ENCODE measurements around the gene GFRAL. TPM values are rescaled to one million over a fixed set of nuclear protein-coding genes. Genes with fewer than 3 reads are reported as not detected.

The GFRAL gene
- total and polyA plus RNA-seq, 3 donors from 2014 or later: 0.19 to 0.31 TPM; not detected in 1

DNA sequence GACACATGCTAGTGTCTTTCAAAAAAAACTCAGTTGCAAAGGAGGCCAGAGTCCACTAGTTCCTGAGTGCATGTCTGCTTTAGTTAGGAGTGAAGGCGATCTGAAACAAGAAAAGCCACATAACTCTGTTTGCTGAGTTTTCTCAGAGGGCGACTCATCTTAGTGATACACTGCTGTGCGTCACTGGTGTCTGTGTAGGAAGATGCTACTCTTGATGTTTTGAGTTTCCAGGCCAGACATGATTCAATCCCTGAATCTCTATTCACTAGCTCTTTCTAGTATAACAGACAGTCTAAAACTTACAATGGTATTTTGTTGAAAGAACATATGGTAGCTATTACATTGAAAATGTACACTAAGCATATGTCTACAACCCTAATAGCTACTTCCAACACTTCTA lies 60.9 kb downstream of the GFRAL start:
- TF ChIP-seq POLR2A (IDR thresholded peaks at IDR 0.05): no peak
- TF ChIP-seq, protein P1, sequence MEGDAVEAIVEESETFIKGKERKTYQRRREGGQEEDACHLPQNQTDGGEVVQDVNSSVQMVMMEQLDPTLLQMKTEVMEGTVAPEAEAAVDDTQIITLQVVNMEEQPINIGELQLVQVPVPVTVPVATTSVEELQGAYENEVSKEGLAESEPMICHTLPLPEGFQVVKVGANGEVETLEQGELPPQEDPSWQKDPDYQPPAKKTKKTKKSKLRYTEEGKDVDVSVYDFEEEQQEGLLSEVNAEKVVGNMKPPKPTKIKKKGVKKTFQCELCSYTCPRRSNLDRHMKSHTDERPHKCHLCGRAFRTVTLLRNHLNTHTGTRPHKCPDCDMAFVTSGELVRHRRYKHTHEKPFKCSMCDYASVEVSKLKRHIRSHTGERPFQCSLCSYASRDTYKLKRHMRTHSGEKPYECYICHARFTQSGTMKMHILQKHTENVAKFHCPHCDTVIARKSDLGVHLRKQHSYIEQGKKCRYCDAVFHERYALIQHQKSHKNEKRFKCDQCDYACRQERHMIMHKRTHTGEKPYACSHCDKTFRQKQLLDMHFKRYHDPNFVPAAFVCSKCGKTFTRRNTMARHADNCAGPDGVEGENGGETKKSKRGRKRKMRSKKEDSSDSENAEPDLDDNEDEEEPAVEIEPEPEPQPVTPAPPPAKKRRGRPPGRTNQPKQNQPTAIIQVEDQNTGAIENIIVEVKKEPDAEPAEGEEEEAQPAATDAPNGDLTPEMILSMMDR (IDR thresholded peaks at IDR 0.05): no peak
- Histone ChIP-seq H3K9me3 (no peaks in the 10 kb centered on the region), H3K4me3 (no peak overlapping the region), H3K27ac (no peak overlapping the region), H3K27me3 (no peaks in the 10 kb centered on the region), H3K4me1 (no peaks in the 10 kb centered on the region), H3K36me3 (ENCODE audit: low read depth, missing control alignments) (no peaks in the 10 kb centered on the region)
- no peak for DNase-seq
- 86 to 91% methylated on average over 3 of the region's 3 CpGs for WGBS, 2 donors
- intact Hi-C loops (cut with DNase I; ENCODE audit: low total_unique reads): no loop called here

DNA sequence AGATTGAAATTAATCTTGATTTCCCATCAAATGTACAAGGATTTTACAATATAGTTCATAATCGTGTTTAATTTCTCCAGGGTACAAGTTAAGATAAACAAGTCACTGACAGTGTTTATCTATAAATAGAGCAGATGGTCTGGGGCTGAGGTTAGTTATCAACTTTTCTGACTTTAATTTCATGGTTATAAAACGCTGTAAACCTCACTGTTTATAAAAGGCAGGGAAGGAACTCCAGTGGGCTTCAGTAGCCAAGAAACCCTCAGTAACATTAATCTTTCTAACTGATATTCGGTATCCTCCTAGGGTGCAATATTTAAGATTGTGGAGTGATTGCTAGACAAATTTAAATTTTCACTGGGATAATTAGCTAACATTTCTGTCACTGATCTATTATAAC lies 68.6 kb downstream of the GFRAL start:
- H3K9me3 ChIP-seq: no peaks in the 10 kb centered on the region

DNA sequence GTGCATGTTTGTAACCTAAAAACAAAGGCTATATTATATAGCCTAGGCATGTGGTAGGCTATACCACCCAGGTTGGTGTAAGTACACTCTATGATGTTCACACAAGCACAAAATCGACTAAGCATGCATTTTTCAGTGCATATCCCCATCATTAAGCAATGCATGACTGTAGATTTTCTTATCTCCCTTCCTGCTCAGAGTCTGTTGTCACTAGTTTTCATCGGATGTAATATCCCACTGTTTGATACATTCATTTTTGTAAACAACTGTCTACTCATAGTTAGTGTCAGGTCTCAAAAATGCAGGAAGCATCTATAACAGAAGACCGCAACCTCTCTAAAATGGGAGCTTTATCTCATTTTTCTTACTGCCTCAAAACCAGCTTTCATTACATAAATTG lies 70.7 kb downstream of the GFRAL start:
- intact Hi-C loops (cut with DNase I; ENCODE audit: low total_unique reads): no loop called here
- Histone ChIP-seq H3K9me3 (no peaks in the 10 kb centered on the region), H3K27me3 (no peaks in the 10 kb centered on the region), H3K27ac (no peak overlapping the region), H3K36me3 (ENCODE audit: low read depth, missing control alignments) (no peaks in the 10 kb centered on the region), H3K4me3 (no peak overlapping the region), H3K4me1 (no peaks in the 10 kb centered on the region)
- TF ChIP-seq POLR2A (IDR thresholded peaks at IDR 0.05): no peak
- TF ChIP-seq, protein P1 (IDR thresholded peaks at IDR 0.05): no peak
- 79 to 87% methylated on average over 3 of the region's 3 CpGs for WGBS, 2 donors
- DNase-seq: no peak

More for the DNA sequence above, 68.6 kb downstream of the GFRAL start:
- Histone ChIP-seq H3K4me1 (no peaks in the 10 kb centered on the region), H3K27ac (no peak overlapping the region), H3K36me3 (ENCODE audit: low read depth, missing control alignments) (no peaks in the 10 kb centered on the region), H3K4me3 (no peak overlapping the region), H3K27me3 (no peaks in the 10 kb centered on the region)
- WGBS, 2 donors: 44 to 51% methylated on average over 3 of the region's 3 CpGs
- DNase-seq: no peak
- TF ChIP-seq, protein P1 (IDR thresholded peaks at IDR 0.05): no peak
- intact Hi-C loops (cut with DNase I; ENCODE audit: low total_unique reads): no loop called here

DNA sequence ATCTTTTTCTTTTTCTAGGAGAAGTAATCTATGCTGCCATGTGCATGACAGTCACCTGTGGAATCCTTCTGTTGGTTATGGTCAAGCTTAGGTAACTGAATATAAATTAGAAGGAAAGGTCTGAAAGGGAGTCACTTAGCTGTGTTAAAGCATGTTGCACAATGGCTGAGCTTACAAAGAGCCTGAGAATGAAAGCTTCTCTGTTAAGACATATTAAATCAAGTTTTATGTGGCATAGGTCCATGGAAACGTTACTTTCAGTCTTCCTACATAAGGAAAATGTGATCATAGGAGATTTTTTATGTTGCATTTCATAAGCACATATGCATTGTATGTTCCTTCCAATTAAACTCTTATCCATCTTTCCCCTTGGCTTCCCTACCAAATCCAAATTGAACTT lies 72.1 kb downstream of the GFRAL start:
- DNase-seq: no peak
- no peak overlapping the region for H3K27ac ChIP-seq
- intact Hi-C loops (cut with DNase I; ENCODE audit: low total_unique reads): no loop called here
- H3K9me3 ChIP-seq: no peaks in the 10 kb centered on the region
- 47 to 68% methylated on average over 1 of the region's 1 CpG for WGBS, 2 donors
- H3K4me1 ChIP-seq: no peaks in the 10 kb centered on the region
- H3K4me3 ChIP-seq: no peak overlapping the region
- H3K36me3 ChIP-seq (ENCODE audit: low read depth, missing control alignments): no peaks in the 10 kb centered on the region
- no peaks in the 10 kb centered on the region for H3K27me3 ChIP-seq
- TF ChIP-seq, protein P1 (IDR thresholded peaks at IDR 0.05): no peak
- TF ChIP-seq POLR2A (IDR thresholded peaks at IDR 0.05): no peak

DNA sequence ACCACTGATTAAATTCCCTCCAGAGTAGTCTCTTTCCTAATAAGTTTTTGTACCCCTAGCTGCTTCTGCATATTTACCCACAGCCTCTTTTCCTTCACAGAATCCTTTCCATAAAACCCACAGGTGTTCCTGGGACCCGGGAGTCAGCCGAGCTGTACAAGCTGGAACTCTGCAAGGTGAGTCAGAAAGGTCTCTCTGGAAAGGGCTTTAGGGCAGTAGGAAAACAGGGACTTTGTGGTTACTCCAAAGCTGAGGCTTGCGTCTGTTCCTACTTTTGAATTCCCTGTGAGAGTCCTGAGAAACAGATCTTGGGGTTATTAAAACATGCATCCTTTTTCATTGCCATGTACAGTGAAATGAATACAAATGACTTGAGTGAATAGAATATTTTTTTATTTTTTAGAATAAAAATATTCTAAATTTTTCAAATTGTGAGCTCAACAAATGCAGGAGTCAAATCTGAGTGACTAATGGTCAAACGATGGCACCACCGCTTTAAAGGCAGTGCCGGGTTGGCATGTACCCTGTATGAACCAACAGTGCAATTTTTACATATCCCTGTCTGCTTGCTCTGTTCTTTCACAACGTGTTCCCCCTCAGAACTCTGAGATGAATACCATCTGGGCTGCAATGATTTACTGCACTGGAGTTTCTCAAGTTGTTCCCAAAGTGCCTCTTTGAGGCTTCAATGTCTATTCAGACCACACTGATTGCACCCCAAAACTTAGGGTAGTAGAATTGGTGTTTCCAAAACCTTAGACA lies 78.4 kb downstream of the GFRAL start:
- H3K4me1 ChIP-seq: no peaks in the 10 kb centered on the region
- H3K9me3 ChIP-seq: no peaks in the 10 kb centered on the region
- H3K27ac ChIP-seq: no peak overlapping the region
- H3K27me3 ChIP-seq: no peaks in the 10 kb centered on the region
- no peak for DNase-seq
- intact Hi-C loops (cut with DNase I; ENCODE audit: low total_unique reads): no loop called here
- WGBS, 2 donors: 74 to 75% methylated on average over 7 of the region's 7 CpGs
- H3K36me3 ChIP-seq (ENCODE audit: low read depth, missing control alignments): no peaks in the 10 kb centered on the region
- no peak overlapping the region for H3K4me3 ChIP-seq
- TF ChIP-seq POLR2A (IDR thresholded peaks at IDR 0.05): no peak
- TF ChIP-seq, protein P1 (IDR thresholded peaks at IDR 0.05): no peak

Measured in testis (tissue), 3 donors.